Neural cell (in vitro differentiated cells): Measurements from ENCODE around the gene FOXE3.

Experiments
- CTCF ChIP-seq: fragments of 450-650 bp; IDR thresholded peaks from 2 replicates; pipeline ENCODE4 v1.5.1; 2014; ENCODE audit warnings: antibody characterized with exemption, mild to moderate bottlenecking, moderate library complexity; ENCODE audit not compliant: poor library complexity, severe bottlenecking
- POLR2AphosphoS5 ChIP-seq: IDR thresholded peaks from 2 replicates; pipeline ENCODE4 v1.6.1; 2012
- SMC3 ChIP-seq: fragments of 450-650 bp; conservative IDR thresholded peaks from 2 replicates; pipeline ENCODE4 v1.6.1; 2014; ENCODE audit warnings: antibody characterized with exemption, mild to moderate bottlenecking, moderate library complexity; ENCODE audit not compliant: poor library complexity
- TAF1 ChIP-seq: IDR thresholded peaks from 2 replicates; pipeline ENCODE4 v1.6.1; 2012; ENCODE audit warnings: low read depth

- TF ChIP-seq CTCF (no peak), POLR2AphosphoS5 (no peak), SMC3 (no peak), TAF1 (no peak)
Measured at GRCh38 chr1:47443530-47444296, 27.6 kb downstream of the FOXE3 start.
